ENCODE measurements around the gene C16orf95. TPM values are rescaled to one million over a fixed set of nuclear protein-coding genes. Genes with fewer than 3 reads are reported as not detected.
"Not testable (repeated sequence)": the region's sequence is repeated elsewhere in the genome, so short reads cannot be mapped to it uniquely, and the experiment has no call there.

The C16orf95 gene
- total RNA-seq, 2 experiments from 2014 or later = 7.3 to 9.2 TPM

- no peak for DNase-seq
- peaks cover 20% of the 10 kb centered on the region for H3K4me1 Mint-ChIP-seq
- ChIA-PET CTCF (interaction anchor here (1.4 to 1.8 kb wide), 2 partner anchors 15 to 74 kb away, joined by 6 to 11 read pairs; no protein-coding TSS in a partner anchor), POLR2A (no interaction called here)
- H3K4me3 Mint-ChIP-seq = no peak overlapping the region
- H3K27me3 Mint-ChIP-seq = no peaks in the 10 kb centered on the region
- no peaks in the 10 kb centered on the region for H3K9me3 Mint-ChIP-seq
- H3K36me3 Mint-ChIP-seq (ENCODE audit: low read depth) = no peaks in the 10 kb centered on the region
- no peak overlapping the region for H3K27ac Mint-ChIP-seq
Measured at GRCh38 chr16:87276924-87277323, 40.3 kb downstream of the C16orf95 start.

GRCh38 chr16:87276091-87276701 is 41.0 kb downstream of the C16orf95 start:
- ChIA-PET POLR2A (no interaction called here), CTCF (interaction anchor here (1.4 to 1.8 kb wide), 2 partner anchors 16 to 73 kb away, joined by 6 to 11 read pairs; no protein-coding TSS in a partner anchor)
- Mint-ChIP-seq H3K4me1 (peaks cover 20% of the 10 kb centered on the region), H3K4me3 (no peak overlapping the region), H3K36me3 (ENCODE audit: low read depth) (no peaks in the 10 kb centered on the region), H3K9me3 (no peaks in the 10 kb centered on the region), H3K27ac (no peak overlapping the region), H3K27me3 (no peaks in the 10 kb centered on the region)
- DNase-seq = no peak

GRCh38 chr16:87274794-87275193 is 42.4 kb downstream of the C16orf95 start:
- DNase-seq = no peak
- no peak overlapping the region for H3K4me3 Mint-ChIP-seq
- H3K9me3 Mint-ChIP-seq = no peaks in the 10 kb centered on the region
- CTCF ChIA-PET = no interaction called here
- no peaks in the 10 kb centered on the region for H3K36me3 Mint-ChIP-seq (ENCODE audit: low read depth)
- no peak overlapping the region for H3K27ac Mint-ChIP-seq
- peaks cover 20% of the 10 kb centered on the region for H3K4me1 Mint-ChIP-seq
- H3K27me3 Mint-ChIP-seq = no peaks in the 10 kb centered on the region
- POLR2A ChIA-PET = no interaction called here

- Mint-ChIP-seq H3K4me1 (peaks cover 17% of the 10 kb centered on the region), H3K27ac (no peak overlapping the region), H3K4me3 (no peak overlapping the region), H3K36me3 (ENCODE audit: low read depth) (no peaks in the 10 kb centered on the region), H3K9me3 (no peaks in the 10 kb centered on the region), H3K27me3 (no peaks in the 10 kb centered on the region)
- POLR2A ChIA-PET = no interaction called here
- CTCF ChIA-PET = no interaction called here
- no peak for DNase-seq
Measured at GRCh38 chr16:87273471-87274030, 43.6 kb downstream of the C16orf95 start.

- CTCF ChIA-PET = no interaction called here
- H3K27me3 Mint-ChIP-seq = no peaks in the 10 kb centered on the region
- no peak overlapping the region for H3K4me3 Mint-ChIP-seq
- no peaks in the 10 kb centered on the region for H3K9me3 Mint-ChIP-seq
- no peak overlapping the region for H3K27ac Mint-ChIP-seq
- no peak for DNase-seq
- H3K4me1 Mint-ChIP-seq = peaks cover 10% of the 10 kb centered on the region
- H3K36me3 Mint-ChIP-seq (ENCODE audit: low read depth) = no peaks in the 10 kb centered on the region
- POLR2A ChIA-PET = no interaction called here
Measured at GRCh38 chr16:87271256-87271655, 45.9 kb downstream of the C16orf95 start.

- CTCF ChIA-PET = no interaction called here
- H3K36me3 Mint-ChIP-seq (ENCODE audit: low read depth) = no peaks in the 10 kb centered on the region
- H3K4me3 Mint-ChIP-seq = no peak overlapping the region
- H3K27me3 Mint-ChIP-seq = no peaks in the 10 kb centered on the region
- no peak for DNase-seq
- H3K27ac Mint-ChIP-seq = no peak overlapping the region
- POLR2A ChIA-PET = no interaction called here
- H3K9me3 Mint-ChIP-seq = no peaks in the 10 kb centered on the region
- H3K4me1 Mint-ChIP-seq = no peaks in the 10 kb centered on the region
Measured at GRCh38 chr16:87267566-87267965, 49.6 kb downstream of the C16orf95 start.

- peaks cover 2% of the 10 kb centered on the region for H3K36me3 Mint-ChIP-seq (ENCODE audit: low read depth)
- no peak overlapping the region for H3K27ac Mint-ChIP-seq
- no peaks in the 10 kb centered on the region for H3K4me1 Mint-ChIP-seq
- CTCF ChIA-PET = no interaction called here
- H3K27me3 Mint-ChIP-seq = no peaks in the 10 kb centered on the region
- POLR2A ChIA-PET = no interaction called here
- no peak overlapping the region for H3K4me3 Mint-ChIP-seq
- peaks cover 1% of the 10 kb centered on the region for H3K9me3 Mint-ChIP-seq
- no peak for DNase-seq
Measured at GRCh38 chr16:87266846-87267245, 50.3 kb downstream of the C16orf95 start.

GRCh38 chr16:87265261-87265660 is 51.9 kb downstream of the C16orf95 start:
- POLR2A ChIA-PET = no interaction called here
- peaks cover 15% of the 10 kb centered on the region for H3K9me3 Mint-ChIP-seq
- CTCF ChIA-PET = no interaction called here
- H3K27ac Mint-ChIP-seq = no peak overlapping the region
- peaks cover 6% of the 10 kb centered on the region for H3K36me3 Mint-ChIP-seq (ENCODE audit: low read depth)
- no peaks in the 10 kb centered on the region for H3K4me1 Mint-ChIP-seq
- no peak for DNase-seq
- no peak overlapping the region for H3K4me3 Mint-ChIP-seq
- H3K27me3 Mint-ChIP-seq = no peaks in the 10 kb centered on the region

- Mint-ChIP-seq H3K4me3 (no peak overlapping the region), H3K9me3 (peaks cover 17% of the 10 kb centered on the region), H3K27ac (no peak overlapping the region), H3K27me3 (no peaks in the 10 kb centered on the region), H3K36me3 (ENCODE audit: low read depth) (peaks cover 6% of the 10 kb centered on the region), H3K4me1 (no peaks in the 10 kb centered on the region)
- no peak for DNase-seq
- CTCF ChIA-PET = no interaction called here
- POLR2A ChIA-PET = no interaction called here
Measured at GRCh38 chr16:87264634-87265033, 52.6 kb downstream of the C16orf95 start.

GRCh38 chr16:87263418-87264052 is 53.7 kb downstream of the C16orf95 start:
- Mint-ChIP-seq H3K9me3 (peaks cover 19% of the 10 kb centered on the region), H3K4me1 (no peaks in the 10 kb centered on the region), H3K27me3 (no peaks in the 10 kb centered on the region), H3K4me3 (no peak overlapping the region), H3K36me3 (ENCODE audit: low read depth) (peaks cover 6% of the 10 kb centered on the region), H3K27ac (no peak overlapping the region)
- POLR2A ChIA-PET = no interaction called here
- CTCF ChIA-PET = no interaction called here
- DNase-seq = no peak

GRCh38 chr16:87259431-87259830 is 57.8 kb downstream of the C16orf95 start:
- Mint-ChIP-seq H3K27ac (no peak overlapping the region), H3K27me3 (no peaks in the 10 kb centered on the region), H3K36me3 (ENCODE audit: low read depth) (peaks cover 6% of the 10 kb centered on the region), H3K4me1 (no peaks in the 10 kb centered on the region), H3K9me3 (peaks cover 19% of the 10 kb centered on the region), H3K4me3 (no peak overlapping the region)
- CTCF ChIA-PET = interaction anchor here (0.7 to 1.8 kb wide), 3 partner anchors 19 to 318 kb away, joined by 3 to 4 read pairs (median 3); no protein-coding TSS in a partner anchor
- no peak for DNase-seq
- POLR2A ChIA-PET = no interaction called here

- H3K27ac Mint-ChIP-seq; POLR2A ChIA-PET; H3K27me3 Mint-ChIP-seq; H3K4me1 Mint-ChIP-seq; H3K36me3 Mint-ChIP-seq (ENCODE audit: low read depth); H3K4me3 Mint-ChIP-seq; DNase-seq: not testable (repeated sequence)
- H3K9me3 Mint-ChIP-seq = peaks cover 19% of the 10 kb centered on the region
- CTCF ChIA-PET = interaction anchor here (0.7 to 1.8 kb wide), 3 partner anchors 18 to 319 kb away, joined by 3 to 4 read pairs (median 3); no protein-coding TSS in a partner anchor
Measured at GRCh38 chr16:87258653-87259052, 58.5 kb downstream of the C16orf95 start.

GRCh38 chr16:87255866-87256265 is 61.3 kb downstream of the C16orf95 start:
- Mint-ChIP-seq H3K27me3 (no peaks in the 10 kb centered on the region), H3K9me3 (peaks cover 10% of the 10 kb centered on the region), H3K27ac (no peak overlapping the region), H3K4me1 (no peaks in the 10 kb centered on the region), H3K4me3 (no peak overlapping the region), H3K36me3 (ENCODE audit: low read depth) (peaks cover 2% of the 10 kb centered on the region)
- POLR2A ChIA-PET = interaction anchor here (0.6 kb wide), 1 partner anchor 1528 kb away, joined by 4 read pairs; no protein-coding TSS in a partner anchor
- CTCF ChIA-PET = no interaction called here
- DNase-seq = no peak
